ENCODE data around the gene FBXO11.

The FBXO11 gene

DNA sequence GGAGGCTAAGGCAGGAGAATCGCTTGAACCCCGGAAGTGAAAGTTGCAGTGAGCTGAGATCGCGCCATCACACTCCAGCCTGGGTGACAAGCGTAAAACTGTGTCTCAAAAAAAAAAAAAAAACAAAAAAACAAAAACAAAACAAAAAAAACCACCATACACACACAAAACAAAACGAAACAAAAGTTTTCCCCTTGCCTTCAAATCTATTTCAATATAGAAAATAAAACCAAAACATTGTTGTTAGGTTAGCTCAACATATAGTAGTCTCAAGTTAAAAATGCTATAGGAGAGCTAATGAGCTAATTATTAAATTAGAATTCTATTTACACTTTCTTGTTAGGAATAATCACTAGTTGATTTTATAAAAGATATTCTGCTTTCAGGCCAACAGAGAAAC, 43.3 kb downstream of the FBXO11 start (continued):
- TF ChIP-seq ARNTL (CRISPR knock-in tag; IDR thresholded peaks at IDR 0.05; ENCODE audit: borderline replicate concordance, low read depth) (no peak), BACH2 (CRISPR knock-in tag; IDR thresholded peaks at IDR 0.05; ENCODE audit: borderline replicate concordance) (no peak), GLIS3 (CRISPR knock-in tag; IDR thresholded peaks at IDR 0.05) (no peak), RARB (CRISPR knock-in tag; IDR thresholded peaks at IDR 0.05) (no peak)

DNA sequence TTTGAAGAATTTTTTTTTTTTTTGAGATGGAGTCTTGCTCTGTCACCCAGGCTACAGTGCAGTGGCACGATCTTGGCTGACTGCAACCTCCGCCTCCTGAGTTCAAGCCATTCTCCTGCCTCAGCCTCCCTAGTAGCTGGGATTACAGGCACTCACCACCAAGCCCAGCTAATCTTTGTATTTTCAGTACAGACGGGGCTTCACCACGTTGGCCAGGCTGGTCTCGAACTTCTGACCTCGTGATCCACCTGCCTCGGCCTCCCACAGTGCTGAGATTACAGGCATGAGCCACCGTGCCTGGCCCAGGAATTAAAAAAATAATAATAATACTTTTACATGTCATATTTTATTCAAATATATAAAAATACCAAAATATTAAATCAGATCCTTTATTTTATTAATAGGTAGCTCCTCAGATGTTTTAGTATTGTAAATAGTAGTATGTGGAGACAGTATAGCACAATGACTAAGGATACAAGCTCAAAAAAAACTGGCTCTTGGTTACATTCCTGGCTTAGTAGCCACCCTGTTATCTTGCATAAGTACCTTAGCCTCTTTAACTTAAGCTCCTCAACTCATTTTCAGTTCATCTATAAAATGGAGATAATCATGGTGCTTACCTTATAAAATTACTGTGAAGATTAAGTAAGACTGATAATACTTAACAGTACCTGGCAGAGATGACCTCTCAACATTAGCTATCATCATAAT, 53.1 kb downstream of the FBXO11 start:
- 0 out of 3 replicates have a peak, but pooled peaks have one; percentile 35 for ATAC-seq

DNA sequence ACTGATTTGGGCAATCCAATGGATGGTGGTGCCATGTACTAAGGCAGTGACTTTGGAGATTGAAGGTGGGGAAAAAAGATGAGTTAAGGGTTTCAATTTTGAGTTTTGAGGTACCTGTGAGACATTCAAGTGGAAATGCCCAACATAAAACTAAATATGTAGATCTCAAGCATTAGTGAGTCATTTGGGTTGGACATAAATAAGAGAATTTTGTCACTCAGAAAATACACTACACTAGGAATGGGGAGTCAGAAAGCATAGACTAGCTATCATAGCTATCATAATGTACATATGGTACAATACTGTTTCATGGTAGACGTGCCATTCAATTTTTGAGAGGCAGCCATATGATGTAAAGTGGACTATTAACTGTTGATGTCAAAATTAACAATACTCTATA, 56.1 kb downstream of the FBXO11 start:
- TF ChIP-seq ZNF8 (CRISPR knock-in tag; IDR thresholded peaks at IDR 0.05): no peak
- no peak for TF ChIP-seq ISL1 (CRISPR knock-in tag; IDR thresholded peaks at IDR 0.05)
- TF ChIP-seq ESRRG (CRISPR knock-in tag; IDR thresholded peaks at IDR 0.05): no peak
- no peak for TF ChIP-seq SNAI2 (CRISPR knock-in tag; IDR thresholded peaks at IDR 0.05)
- TF ChIP-seq TOX (CRISPR knock-in tag; IDR thresholded peaks at IDR 0.05; ENCODE audit: borderline replicate concordance): no peak
- TF ChIP-seq, protein P1, sequence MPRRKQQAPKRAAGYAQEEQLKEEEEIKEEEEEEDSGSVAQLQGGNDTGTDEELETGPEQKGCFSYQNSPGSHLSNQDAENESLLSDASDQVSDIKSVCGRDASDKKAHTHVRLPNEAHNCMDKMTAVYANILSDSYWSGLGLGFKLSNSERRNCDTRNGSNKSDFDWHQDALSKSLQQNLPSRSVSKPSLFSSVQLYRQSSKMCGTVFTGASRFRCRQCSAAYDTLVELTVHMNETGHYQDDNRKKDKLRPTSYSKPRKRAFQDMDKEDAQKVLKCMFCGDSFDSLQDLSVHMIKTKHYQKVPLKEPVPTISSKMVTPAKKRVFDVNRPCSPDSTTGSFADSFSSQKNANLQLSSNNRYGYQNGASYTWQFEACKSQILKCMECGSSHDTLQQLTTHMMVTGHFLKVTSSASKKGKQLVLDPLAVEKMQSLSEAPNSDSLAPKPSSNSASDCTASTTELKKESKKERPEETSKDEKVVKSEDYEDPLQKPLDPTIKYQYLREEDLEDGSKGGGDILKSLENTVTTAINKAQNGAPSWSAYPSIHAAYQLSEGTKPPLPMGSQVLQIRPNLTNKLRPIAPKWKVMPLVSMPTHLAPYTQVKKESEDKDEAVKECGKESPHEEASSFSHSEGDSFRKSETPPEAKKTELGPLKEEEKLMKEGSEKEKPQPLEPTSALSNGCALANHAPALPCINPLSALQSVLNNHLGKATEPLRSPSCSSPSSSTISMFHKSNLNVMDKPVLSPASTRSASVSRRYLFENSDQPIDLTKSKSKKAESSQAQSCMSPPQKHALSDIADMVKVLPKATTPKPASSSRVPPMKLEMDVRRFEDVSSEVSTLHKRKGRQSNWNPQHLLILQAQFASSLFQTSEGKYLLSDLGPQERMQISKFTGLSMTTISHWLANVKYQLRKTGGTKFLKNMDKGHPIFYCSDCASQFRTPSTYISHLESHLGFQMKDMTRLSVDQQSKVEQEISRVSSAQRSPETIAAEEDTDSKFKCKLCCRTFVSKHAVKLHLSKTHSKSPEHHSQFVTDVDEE (CRISPR knock-in tag; IDR thresholded peaks at IDR 0.05): no peak
- TF ChIP-seq GLIS3 (CRISPR knock-in tag; IDR thresholded peaks at IDR 0.05): no peak
- TF ChIP-seq ZNF70 (CRISPR knock-in tag; IDR thresholded peaks at IDR 0.05): no peak
- TF ChIP-seq, protein P2, sequence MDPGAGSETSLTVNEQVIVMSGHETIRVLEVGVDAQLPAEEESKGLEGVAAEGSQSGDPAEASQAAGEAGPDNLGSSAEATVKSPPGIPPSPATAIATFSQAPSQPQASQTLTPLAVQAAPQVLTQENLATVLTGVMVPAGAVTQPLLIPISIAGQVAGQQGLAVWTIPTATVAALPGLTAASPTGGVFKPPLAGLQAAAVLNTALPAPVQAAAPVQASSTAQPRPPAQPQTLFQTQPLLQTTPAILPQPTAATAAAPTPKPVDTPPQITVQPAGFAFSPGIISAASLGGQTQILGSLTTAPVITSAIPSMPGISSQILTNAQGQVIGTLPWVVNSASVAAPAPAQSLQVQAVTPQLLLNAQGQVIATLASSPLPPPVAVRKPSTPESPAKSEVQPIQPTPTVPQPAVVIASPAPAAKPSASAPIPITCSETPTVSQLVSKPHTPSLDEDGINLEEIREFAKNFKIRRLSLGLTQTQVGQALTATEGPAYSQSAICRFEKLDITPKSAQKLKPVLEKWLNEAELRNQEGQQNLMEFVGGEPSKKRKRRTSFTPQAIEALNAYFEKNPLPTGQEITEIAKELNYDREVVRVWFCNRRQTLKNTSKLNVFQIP (CRISPR knock-in tag; IDR thresholded peaks at IDR 0.05; ENCODE audit: borderline replicate concordance, low read depth): no peak
- TF ChIP-seq ARNTL (CRISPR knock-in tag; IDR thresholded peaks at IDR 0.05; ENCODE audit: borderline replicate concordance, low read depth): no peak
- TF ChIP-seq ZC3H10 (CRISPR knock-in tag; IDR thresholded peaks at IDR 0.05): no peak
- TF ChIP-seq TCF4 (CRISPR knock-in tag; IDR thresholded peaks at IDR 0.05; ENCODE audit: borderline replicate concordance): no peak
- no peak for TF ChIP-seq RARB (CRISPR knock-in tag; IDR thresholded peaks at IDR 0.05)
- TF ChIP-seq CSDC2 (CRISPR knock-in tag; IDR thresholded peaks at IDR 0.05): no peak
- no peak for TF ChIP-seq ZFP3 (CRISPR knock-in tag; IDR thresholded peaks at IDR 0.05)
- TF ChIP-seq PPARA (CRISPR knock-in tag; IDR thresholded peaks at IDR 0.05; ENCODE audit: borderline replicate concordance): no peak
- TF ChIP-seq, protein P3, sequence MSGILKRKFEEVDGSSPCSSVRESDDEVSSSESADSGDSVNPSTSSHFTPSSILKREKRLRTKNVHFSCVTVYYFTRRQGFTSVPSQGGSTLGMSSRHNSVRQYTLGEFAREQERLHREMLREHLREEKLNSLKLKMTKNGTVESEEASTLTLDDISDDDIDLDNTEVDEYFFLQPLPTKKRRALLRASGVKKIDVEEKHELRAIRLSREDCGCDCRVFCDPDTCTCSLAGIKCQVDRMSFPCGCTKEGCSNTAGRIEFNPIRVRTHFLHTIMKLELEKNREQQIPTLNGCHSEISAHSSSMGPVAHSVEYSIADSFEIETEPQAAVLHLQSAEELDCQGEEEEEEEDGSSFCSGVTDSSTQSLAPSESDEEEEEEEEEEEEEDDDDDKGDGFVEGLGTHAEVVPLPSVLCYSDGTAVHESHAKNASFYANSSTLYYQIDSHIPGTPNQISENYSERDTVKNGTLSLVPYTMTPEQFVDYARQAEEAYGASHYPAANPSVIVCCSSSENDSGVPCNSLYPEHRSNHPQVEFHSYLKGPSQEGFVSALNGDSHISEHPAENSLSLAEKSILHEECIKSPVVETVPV (CRISPR knock-in tag; IDR thresholded peaks at IDR 0.05): no peak
- no peak for TF ChIP-seq BACH2 (CRISPR knock-in tag; IDR thresholded peaks at IDR 0.05; ENCODE audit: borderline replicate concordance)
- TF ChIP-seq, protein P4, sequence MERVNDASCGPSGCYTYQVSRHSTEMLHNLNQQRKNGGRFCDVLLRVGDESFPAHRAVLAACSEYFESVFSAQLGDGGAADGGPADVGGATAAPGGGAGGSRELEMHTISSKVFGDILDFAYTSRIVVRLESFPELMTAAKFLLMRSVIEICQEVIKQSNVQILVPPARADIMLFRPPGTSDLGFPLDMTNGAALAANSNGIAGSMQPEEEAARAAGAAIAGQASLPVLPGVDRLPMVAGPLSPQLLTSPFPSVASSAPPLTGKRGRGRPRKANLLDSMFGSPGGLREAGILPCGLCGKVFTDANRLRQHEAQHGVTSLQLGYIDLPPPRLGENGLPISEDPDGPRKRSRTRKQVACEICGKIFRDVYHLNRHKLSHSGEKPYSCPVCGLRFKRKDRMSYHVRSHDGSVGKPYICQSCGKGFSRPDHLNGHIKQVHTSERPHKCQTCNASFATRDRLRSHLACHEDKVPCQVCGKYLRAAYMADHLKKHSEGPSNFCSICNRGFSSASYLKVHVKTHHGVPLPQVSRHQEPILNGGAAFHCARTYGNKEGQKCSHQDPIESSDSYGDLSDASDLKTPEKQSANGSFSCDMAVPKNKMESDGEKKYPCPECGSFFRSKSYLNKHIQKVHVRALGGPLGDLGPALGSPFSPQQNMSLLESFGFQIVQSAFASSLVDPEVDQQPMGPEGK (CRISPR knock-in tag; IDR thresholded peaks at IDR 0.05; ENCODE audit: borderline replicate concordance): no peak
- no peak for ATAC-seq

DNA sequence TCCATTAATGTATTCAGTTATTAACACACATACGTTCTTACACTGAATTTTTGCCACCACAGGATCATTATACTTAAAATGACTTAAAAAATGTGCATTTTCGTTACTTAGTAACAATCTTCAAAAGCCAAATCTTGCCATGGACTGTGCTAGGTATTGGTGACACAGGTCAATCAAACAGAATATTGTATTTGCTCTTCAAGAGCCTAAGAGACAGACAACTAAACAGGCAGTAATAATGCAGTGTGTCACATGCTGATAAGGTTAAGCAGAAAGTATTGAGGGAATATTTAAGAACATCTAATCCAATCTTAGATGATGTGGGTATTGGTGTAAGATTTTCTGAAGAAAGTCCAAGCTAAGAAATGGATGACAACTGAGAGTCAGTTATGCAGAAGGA, 56.9 kb downstream of the FBXO11 start:
- ATAC-seq: no peak
- no peak for TF ChIP-seq RARB (CRISPR knock-in tag; IDR thresholded peaks at IDR 0.05)

DNA sequence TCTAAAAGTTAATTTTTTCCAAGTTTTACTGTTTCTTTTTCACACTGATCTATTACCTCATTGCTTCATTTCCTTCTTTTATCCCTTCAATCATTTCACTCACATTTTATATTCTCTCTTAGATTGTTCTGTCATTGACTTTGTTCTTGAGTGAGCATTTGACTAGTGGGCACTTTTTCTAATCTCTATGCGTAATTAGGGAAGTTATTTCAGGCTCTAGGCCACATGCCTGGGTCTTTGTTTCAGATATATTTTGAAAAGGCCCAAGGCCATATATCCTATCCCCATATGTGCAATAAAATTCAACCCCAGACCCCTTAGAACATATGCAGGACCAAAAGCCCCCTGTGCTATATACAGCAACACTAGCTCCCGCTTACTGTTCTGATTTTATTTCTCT, 62.1 kb downstream of the FBXO11 start:
- TF ChIP-seq, protein P3 (CRISPR knock-in tag; IDR thresholded peaks at IDR 0.05): no peak
- TF ChIP-seq TOX (CRISPR knock-in tag; IDR thresholded peaks at IDR 0.05; ENCODE audit: borderline replicate concordance) (no peak), ESRRG (CRISPR knock-in tag; IDR thresholded peaks at IDR 0.05) (no peak), CSDC2 (CRISPR knock-in tag; IDR thresholded peaks at IDR 0.05) (no peak), OSR1 (CRISPR knock-in tag; IDR thresholded peaks at IDR 0.05) (no peak), ZFP3 (CRISPR knock-in tag; IDR thresholded peaks at IDR 0.05) (no peak), BACH2 (CRISPR knock-in tag; IDR thresholded peaks at IDR 0.05; ENCODE audit: borderline replicate concordance) (no peak), ISL1 (CRISPR knock-in tag; IDR thresholded peaks at IDR 0.05) (no peak), RARB (CRISPR knock-in tag; IDR thresholded peaks at IDR 0.05) (no peak)
- TF ChIP-seq, protein P1 (CRISPR knock-in tag; IDR thresholded peaks at IDR 0.05): no peak
- no peak for ATAC-seq

Data from SK-N-SH treated with all-trans-retinoic acid at 6 μM for 48 hours (cell line).